GM18508 (cell line): ENCODE data around the gene FBN3.

Source experiments
- ATAC-seq: cut with Tn5 transposase; IDR thresholded peaks from one replicate; pipeline ENCODE4 v1.9.1; 2021; ENCODE audit warnings: moderate number of reproducible peaks; ENCODE audit not compliant: insufficient read depth, unreplicated experiment

Gene FBN3

DNA sequence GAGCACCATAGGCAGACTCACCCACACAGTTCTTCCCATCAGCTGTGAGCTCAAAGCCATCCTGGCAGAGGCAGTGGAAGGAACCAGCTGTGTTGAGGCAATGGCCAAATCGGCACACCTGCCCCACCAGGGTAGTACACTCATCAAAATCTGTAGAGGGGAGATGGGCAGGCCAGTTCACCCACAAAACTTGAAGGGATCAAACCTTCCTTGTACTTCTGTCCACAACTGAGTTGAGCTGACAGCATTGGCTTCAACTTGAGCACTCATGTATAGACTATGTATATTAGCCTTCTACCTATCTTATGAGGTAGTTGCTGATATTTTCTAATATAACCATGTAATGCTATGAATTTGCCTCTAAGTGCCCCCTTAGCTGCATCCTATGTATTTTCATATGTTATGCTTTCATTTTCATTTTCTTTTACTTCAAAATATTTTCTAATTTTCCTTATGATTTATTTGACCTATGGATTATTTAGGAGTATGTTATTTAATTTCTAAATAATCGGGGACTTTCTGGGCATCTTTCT, 54.0 kb downstream of the FBN3 start:
- no peak for ATAC-seq

DNA sequence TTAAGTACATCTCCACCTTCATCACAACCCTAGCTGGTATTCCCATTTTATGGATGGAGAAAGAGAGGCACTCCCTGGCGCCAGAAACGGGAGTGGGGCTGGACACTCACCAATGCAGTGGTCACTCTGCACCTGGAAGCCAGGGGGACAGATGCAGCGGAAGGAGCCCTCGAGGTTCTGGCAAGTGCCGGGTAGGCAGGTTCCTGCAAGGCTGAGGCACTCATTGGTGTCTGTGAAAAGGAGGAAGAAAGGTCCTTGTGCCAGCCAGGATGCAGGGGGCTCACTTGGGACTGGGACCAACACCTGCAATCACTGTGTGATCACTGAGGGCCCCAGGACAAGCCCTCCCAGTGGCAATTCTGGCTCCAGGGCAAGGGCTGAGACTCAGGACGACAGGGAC, 55.1 kb downstream of the FBN3 start:
- ATAC-seq = no peak

DNA sequence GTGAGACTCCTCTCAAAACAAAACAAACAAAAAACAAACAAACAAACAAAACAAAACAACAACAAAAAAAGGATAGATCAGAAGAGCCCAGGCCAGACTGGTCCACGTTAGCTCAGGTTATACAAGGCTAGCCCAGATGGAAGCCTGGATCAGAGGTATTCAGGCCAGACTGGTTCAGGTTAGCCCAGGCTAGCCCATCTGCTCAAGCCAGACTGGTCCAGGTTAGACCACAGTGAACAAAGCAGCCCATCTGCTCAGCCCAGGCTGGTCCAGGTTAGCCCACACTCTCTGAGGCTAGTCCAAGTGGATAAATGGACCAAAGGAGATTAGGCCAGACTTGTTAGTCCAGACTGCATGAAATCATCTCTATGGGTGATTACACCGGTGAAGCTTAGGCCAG, 55.7 kb downstream of the FBN3 start:
- ATAC-seq = no peak

DNA sequence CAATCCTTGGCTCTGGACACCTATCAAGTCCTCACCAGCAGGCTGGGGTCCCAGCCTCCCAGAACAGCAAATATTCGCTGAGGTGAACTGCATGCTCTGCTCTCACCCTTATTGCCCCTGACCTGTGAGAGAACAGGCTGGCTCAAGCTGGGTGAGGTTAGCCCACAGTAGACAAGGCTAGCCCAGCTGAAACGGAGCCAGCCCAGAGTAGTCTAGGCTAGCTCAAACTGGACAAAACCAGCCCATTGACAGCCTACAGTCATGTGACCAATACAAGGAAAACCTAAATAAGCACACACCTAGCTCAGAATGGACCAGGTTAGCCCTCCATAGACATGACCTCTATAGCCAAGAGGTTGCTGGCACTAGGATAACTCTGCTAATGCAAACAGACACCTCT, 58.4 kb downstream of the FBN3 start:
- ATAC-seq = no peak

DNA sequence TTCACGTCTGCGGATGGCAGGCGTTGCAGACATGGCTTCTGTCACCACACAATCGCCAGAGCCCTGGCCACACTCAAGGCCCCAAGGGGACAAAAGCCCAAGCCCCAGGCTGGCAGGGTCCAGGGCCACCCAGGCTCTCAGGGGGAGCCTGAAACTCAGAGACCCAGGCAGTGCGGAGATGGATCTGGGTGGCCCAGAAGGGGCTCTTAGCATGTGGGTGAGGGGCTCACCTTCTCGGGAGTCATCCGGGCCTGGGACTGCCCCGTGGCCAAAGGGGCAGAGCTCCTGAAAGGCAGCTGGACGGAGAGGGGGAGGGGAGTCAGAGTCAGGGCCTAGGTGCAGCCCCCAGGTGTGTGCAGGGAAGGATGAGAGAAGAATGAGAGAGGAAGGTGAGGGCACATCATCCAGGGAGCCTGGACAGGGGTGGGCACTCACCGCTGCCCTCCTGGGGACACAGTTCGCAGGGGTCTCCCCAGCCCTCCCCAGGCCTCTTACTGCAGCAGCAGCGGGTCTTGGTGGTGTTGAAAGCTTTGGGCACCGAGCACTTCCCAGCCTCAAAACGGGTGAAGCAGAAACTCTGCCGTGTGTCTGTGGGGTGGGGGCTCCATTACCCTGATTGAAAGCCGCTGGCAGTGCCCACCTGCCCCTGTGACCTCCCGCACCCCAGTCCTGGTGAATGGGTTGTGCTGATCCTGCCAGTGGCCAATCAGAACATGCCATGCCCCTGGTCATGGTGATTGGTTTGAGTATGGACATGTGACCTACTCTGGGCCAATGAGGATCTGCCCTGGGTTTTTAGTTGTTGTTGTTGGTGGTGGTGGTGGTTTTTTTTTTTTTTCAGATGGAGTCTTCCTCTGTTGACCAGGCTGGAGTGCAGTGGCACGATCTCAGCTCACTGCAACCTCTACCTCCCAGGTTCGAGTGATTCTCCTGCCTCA, 59.5 kb downstream of the FBN3 start:
- no peak for ATAC-seq

DNA sequence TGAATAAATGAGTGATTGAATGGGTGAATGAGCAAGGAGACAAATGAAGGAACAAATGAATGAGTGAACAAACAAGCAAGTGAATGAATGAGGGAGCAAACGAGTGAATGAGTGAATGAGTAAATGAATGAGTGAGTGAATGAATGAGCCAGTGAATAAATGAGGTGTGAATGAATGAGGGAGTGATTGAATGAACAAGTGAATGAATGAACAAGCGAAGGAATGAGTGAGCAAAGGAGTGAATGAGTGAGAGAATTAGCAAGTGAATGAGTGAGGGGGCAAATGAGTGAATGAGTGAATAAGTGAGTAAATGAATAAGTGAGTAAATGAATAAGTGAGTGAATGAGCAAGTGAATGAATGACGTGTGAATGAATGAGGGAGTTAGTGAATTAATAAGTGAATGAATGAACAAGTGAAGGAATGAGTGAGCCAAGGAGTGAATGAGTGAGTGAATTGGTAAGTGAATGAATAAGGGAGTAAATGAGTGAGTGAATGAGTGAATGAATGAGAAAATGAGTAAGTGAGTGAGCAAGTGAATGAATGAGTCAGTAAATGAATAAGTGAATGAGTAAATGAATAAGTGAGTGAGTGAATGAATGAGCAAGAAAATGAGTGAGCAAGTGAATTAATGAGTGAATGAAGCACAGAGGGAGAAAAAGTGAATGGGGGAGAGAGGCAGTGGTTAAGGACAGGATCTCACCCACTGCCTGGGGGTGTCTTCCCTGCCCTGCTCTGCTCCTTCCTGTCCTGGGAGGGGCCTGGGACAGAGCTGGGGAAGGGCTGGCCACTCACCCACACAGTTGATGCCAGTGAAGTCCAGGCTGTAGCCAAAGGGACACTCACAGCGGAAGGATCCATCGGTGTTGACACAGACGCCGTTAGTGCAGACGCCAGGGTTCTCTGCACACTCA, 60.4 kb downstream of the FBN3 start:
- ATAC-seq = no peak

DNA sequence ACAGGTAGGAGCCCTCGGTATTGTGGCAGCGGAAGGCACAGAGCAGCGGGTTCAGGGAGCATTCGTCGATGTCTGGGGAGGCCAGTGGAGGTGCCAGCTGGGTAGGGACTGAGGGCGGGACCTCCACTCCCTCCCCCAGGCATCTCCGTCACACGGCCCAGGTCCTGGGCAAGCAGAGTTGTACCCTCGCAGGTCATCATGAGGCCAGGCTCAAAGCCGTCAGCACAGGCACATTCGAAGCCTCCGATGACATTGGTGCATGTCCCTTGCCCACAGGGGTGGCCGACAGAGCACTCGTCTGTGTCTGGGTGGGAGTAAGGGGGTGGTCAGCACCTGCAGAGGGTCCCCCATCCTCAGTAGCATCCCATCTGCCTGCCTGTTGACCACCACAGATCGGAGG, 61.5 kb downstream of the FBN3 start:
- ATAC-seq = no peak

DNA sequence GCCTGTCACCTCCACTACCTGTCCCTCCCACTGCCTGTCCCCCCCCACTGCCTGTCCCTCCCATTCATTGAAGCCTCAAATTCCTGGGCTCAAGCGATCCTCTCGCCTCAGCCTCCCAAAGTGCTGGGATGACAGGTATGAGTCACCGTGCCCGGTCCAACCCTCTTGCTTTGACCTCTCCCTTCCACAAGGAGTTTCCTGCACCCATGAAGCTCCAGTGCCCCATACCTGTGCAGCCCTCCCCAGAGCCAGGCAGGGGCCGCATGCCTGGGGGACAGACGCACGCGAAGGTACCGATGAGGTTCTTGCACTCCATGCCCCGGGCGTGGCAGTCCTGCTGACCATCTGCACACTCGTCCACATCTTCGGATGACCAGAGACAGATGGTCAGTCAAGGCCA, 62.5 kb downstream of the FBN3 start:
- ATAC-seq = no peak

DNA sequence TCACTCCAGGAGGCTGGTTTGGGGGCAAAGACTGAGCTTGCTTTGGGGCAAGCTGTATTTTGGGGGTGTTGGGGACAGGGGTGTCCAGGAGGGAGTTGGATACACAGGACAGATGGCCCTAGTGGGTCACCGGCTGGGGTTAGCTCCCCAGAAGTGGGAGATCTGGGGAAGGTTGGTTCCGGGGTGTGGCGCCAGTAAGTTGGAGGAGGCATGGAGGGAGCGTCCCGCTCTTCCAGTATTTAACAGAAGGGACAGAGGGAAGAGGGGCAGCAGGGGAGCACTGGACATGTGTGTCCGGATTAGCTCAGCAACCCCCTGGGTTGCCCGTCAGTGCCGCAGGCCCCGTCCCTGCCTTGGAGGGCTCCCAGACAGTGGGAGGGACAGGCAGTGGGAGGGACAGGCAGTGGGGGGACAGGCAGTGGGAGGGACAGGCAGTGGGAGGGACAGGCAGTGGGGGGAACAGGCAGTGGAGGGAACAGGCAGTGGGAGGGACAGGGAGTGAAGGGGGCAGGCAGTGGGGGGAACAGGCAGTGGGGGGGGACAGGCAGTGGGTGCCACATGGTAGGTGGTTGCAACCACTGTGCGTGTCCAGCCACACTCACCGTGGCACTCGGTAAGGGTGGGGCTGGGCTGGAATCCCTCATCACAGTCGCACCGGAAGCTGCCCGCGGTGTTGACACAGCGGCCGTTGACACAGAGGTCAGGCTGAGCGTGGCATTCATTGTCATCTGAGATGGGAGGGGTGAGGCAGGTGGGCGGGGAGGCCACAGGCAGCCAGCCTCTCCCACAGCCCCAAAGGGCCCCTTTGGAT, 63.6 kb downstream of the FBN3 start:
- ATAC-seq = no peak

DNA sequence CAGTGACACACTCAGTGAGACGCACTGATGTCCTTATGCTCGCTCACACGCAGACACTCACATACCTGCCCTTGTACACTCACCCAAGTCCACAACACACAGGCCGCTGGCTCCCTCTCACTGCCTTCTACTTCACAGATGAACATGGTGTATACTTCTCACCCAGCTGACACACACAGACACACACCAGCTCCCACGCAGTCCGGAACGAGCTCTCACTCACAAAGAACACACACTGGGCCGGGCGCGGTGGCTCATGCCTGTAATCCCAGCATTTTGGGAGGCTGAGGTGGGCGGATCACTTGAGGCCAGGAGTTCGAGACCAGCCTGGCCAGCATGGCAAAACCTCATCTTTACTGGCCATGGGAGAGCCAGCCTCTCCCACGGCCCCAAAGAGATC, 65.2 kb downstream of the FBN3 start:
- no peak for ATAC-seq

DNA sequence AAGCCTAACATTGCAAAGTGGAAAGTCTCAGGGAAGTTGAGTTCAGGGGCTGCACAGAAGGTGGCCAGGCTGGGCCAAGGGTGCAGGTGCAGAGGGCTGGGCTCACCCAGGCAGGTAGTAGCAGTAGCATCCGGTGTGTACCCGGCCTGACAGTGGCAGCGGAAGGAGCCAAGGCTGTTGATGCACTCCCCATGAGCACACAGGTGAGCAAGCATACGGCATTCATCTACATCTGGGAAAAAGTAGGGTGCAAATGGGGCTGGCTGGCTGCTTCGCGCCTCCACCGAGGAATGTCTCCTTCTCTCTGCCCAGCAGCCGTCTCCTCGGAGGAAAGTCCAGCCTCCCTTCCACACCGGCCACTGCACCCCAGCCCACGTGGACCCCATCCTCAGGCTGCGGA, 66.3 kb downstream of the FBN3 start:
- ATAC-seq = no peak

DNA sequence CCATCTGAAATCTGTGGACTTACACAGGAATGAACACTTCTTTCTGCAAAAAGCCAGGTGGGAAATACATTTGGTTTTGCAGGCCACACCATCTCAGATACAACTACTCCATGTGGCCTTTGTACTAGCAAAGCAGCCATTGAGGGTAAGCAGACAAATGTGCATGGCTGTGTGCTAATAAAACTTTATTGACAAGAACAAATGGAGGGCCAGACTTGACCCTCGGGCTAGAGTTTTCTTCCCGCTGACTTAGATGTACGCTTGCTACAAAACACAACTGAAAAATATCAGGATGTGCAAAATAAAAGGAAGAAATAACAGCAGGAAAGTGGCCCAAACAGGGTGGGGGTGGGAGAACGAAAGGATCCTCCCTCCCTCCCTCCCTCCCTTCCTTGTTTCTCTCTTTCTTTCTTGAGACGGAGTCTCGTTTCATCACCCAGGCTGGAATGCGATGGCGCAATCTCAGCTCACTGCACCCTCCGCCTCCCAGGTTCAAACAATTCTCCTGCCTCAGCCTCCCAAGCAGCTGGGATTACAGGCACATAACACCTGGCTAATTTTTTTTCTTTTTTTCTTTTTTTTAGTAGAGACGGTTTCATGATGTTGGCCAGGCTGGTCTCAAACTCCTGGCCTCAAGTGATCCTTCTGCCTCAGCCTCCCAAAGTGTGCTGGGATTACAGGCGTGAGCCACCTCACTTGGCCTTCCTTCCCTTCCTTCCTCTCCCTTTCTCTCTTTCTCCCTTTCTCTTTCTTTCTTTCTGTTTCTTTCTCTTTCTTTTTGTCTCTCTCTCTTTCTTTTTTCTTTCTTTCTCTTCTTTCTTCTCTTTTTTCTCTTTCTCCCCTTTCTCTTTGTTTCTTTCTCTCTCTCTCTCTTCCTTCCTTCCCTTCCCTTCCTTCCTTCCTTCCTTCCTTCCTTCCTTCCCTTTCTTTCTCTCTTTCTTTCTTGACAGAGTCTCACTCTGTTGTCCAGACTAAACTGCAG, 67.5 kb downstream of the FBN3 start:
- ATAC-seq = no peak

DNA sequence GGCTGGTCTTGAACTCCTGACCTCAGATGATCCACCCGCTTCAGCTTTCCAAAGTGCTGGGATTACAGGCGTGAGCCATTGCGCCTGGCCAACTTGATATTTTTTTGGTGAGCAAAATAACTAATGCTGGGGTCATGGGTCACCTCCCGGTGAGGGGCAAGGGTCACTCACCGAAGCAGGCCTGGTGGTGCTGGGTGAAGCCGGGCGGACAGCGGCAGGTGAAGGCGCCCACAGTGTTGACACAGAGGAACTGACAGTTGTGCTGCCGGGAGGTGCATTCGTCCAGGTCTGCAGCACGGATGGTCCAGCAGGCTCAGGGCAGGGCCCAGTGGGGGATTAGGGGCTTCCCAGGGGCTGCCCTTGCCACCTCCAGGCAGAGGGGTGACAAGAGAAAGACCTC, 68.6 kb downstream of the FBN3 start:
- ATAC-seq = no peak

DNA sequence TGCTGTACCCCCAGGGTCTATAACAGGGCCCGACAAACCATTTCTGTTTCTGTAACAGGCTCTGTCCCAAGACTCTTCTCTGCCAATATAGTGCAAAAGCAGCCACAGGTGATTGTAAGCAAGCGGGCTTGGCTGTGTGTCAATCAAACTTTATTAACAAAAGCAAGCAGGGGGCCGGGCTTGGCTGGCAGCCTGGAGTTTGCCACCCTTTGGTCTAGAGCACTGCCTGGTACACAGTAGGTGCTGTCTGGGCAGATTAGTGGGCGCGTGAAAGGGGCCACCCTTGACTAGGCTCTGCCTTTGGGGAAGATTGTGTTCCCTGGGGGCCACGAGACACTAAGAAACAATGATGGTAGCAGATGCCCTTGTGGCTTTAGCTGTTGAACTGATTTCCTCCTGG, 69.4 kb downstream of the FBN3 start:
- no peak for ATAC-seq

DNA sequence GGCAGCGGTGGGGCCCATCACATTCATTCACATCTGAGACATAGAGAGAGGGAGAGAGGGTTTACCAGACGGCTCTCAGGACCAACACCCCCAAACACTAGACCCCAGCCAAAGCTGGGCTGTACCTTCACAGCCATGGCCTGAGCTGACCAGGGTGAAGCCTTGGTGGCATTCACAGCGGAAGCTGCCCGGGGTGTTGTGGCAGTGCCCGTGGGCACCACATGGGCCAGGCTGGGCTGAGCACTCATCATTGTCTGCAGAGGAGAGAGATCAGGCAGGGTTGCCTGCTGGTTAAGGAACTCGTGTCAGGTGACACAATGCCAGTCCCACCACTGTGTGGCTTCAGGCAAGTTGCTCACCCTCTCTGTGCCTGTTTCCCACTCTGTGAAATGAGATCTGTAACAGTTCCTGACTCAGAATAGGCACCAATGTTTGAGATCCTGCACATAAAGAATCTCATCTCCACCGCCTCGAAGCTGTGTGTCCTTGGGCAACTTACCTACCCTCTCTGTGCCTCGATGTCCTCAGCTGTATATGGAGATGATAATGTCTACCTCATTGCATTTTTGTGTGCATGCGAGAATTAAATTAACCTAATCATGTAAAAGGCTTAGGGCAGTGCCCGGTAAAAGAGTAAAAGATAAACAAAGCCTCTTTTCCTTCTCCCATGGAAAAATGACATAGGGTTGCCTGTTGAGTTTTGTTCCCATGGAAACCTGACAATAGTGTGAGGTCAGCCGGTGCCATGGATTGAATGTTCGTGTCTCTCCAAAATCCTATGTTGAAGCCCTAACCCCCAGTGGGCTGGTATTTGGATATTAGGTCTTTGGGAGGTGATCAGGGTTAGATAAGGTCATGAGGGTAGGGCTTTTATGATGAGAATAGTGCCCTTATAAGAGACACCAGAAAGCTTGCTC, 74.0 kb downstream of the FBN3 start:
- no peak for ATAC-seq

DNA sequence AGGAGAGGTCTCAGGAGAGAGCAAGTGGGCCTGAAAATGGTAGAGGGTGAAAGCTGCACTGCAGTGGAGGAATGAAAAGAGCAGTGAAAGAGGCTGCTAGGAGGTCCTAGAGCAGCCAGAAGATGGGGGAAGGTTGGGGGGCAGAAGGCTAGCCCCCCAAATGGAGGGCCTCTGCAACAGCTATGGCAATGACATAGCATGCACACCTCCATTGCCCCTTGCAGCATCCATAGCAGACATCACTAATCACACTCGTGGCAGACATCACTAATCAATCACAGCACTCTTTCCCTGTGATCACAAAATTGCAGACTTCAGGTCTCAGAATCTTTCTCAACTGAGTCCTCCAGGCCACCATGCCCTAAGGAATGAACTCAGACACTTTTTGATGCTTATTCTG, 74.9 kb downstream of the FBN3 start:
- ATAC-seq = no peak

DNA sequence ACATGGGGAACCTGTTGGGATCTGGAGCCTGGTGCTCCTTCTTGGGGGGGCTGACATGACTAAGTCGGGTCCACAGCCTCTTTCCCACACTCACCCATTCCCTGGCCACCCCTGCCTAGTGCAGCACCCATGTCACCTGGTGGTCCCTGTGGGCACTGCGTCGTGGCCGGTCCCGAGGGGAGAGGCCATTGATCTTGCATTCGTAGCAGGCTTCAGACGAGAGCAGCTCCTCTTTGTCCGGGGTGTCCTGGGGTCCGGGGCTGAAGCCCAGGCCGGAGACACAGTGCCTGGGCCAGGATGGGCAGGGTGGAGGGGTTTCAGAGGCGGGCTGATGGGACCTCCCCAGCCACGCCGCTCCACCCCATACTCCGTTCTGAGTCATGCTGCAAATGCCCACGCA, 77.5 kb downstream of the FBN3 start:
- ATAC-seq = no peak
